Stimulated activated CD4-positive, alpha-beta T cell treated with anti-CD3 and anti-CD28 coated beads, Interleukin-2, amount 100 ng/mL, for 48 hours (primary cell): ENCODE results near the gene CWC15.

Experiments used
- DNase-seq, 2 donors: peaks; one replicate each; pipeline ENCODE4 v3.0.0-alpha.2; 2020

CWC15 gene

GRCh38 chr11:94912806-94913205, 60.5 kb downstream of the CWC15 start:
- no peak for DNase-seq
